Gastrocnemius medialis (tissue), 4 donors: ENCODE data around the gene TUBA3D.
"Not testable (repeated sequence)": the region's sequence is repeated elsewhere in the genome, so short reads cannot be mapped to it uniquely, and the experiment has no call there.

Source experiments
- POLR2A ChIP-seq, 2 donors: fragments of 450-650 bp; IDR thresholded peaks; one replicate each; pipeline ENCODE4 v1.6.1; 2017; ENCODE audit warnings: antibody characterized with exemption in 2 of 2, mild to moderate bottlenecking in 2 of 2, moderate library complexity in 2 of 2
- TF ChIP-seq, protein P1 (sequence below), 5 experiments: fragments of 450-650 bp in 3 of 5; fragments of 200-600 bp in 2 of 5; sonication (generic) in 2 of 5; IDR thresholded peaks in 4 of 5; conservative IDR thresholded peaks in 1 of 5; 1 replicate in 4 of 5; 2 replicates in 1 of 5; pipeline ENCODE4 v1.5.1; 2016 to 2019; ENCODE audit warnings: antibody characterized with exemption in 5 of 5, mild to moderate bottlenecking in 3 of 5, moderate library complexity in 3 of 5

DNA sequence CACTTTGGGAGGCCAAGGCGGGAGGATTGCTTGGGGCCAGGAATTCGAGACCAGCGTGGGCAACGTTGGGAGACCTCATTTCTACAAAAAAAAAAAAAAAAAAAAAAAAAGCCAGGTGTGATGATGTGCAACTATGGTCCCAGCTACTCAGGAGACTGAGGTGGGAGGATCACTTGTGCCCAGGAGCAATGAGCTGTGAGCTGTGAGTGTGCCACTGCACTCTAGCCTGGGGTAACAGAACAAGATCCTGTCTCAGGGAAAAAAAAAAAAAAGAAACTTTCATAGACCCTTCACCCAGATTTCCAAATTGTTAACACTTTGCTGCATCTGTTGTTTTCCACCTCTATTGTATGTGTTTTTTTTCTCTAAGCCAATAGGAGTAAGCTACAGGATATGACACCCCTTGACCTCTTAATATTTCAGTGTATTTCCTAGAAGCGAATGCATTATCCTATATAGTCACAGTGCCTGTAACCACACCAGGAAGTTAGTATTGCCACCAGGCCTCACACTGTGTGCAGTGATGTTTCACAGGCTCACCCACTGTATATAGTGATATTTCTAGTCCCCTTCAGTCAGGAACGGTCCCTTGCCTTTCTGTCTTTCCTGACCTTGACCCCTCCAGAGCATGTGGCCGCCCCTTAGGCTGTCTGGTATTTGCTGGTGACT, 28.3 kb downstream of the TUBA3D start:
- TF ChIP-seq, protein P1, sequence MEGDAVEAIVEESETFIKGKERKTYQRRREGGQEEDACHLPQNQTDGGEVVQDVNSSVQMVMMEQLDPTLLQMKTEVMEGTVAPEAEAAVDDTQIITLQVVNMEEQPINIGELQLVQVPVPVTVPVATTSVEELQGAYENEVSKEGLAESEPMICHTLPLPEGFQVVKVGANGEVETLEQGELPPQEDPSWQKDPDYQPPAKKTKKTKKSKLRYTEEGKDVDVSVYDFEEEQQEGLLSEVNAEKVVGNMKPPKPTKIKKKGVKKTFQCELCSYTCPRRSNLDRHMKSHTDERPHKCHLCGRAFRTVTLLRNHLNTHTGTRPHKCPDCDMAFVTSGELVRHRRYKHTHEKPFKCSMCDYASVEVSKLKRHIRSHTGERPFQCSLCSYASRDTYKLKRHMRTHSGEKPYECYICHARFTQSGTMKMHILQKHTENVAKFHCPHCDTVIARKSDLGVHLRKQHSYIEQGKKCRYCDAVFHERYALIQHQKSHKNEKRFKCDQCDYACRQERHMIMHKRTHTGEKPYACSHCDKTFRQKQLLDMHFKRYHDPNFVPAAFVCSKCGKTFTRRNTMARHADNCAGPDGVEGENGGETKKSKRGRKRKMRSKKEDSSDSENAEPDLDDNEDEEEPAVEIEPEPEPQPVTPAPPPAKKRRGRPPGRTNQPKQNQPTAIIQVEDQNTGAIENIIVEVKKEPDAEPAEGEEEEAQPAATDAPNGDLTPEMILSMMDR (IDR thresholded peaks at IDR 0.05 in 4 of 5, conservative IDR thresholded peaks at IDR 0.05 in 1 of 5) = not testable (repeated sequence)
- TF ChIP-seq POLR2A (IDR thresholded peaks at IDR 0.05) = not testable (repeated sequence)
